Right cardiac atrium (tissue), 5 donors: ENCODE data around the gene MFN1. TPM values are rescaled to one million over a fixed set of nuclear protein-coding genes. Genes with fewer than 3 reads are reported as not detected.

Experiments used
- ATAC-seq, 2 donors: fragments of 200-7000 bp; cut with Tn5 transposase; one replicate each; pipeline versions ENCODE4 v1.8.0 to v1.9.1; 2020; ENCODE audit warnings: moderate library complexity in 2 of 2, mild to moderate bottlenecking in 1 of 2
- DNase-seq, 3 donors: peaks; one replicate each; pipeline ENCODE4 v3.0.0-alpha.2; 2020
- H3K27ac ChIP-seq: one replicate; pipeline ENCODE4 v1.5.1; 2013; ENCODE audit warnings: mild to moderate bottlenecking, low read length, control low read depth, moderate library complexity
- H3K27me3 ChIP-seq: one replicate; pipeline ENCODE4 v1.6.1; 2013; ENCODE audit not compliant: control insufficient read depth, insufficient read depth
- H3K4me1 ChIP-seq: one replicate; pipeline ENCODE4 v1.6.1; 2013; ENCODE audit warnings: low read length; ENCODE audit not compliant: control insufficient read depth, insufficient read depth
- H3K4me3 ChIP-seq: one replicate; pipeline ENCODE4 v1.5.1; 2013; ENCODE audit warnings: low read length, control low read depth
- H3K9me3 ChIP-seq: one replicate; pipeline ENCODE4 v1.6.1; 2013; ENCODE audit warnings: low read length; ENCODE audit not compliant: control insufficient read depth
- WGBS: extraction: QIAGEN DNeasy Blood & Tissue Kit; methylation state at CpG from one replicate; pipeline ENCODE4 v1.1.7; 2013; 5-methylcytosine and 5-hydroxymethylcytosine counted together
- intact Hi-C, 4 donors: fragments of 100-400 bp; cut with DNase I; formaldehyde crosslinking; loops; one replicate each; pipeline versions ENCODE4 v1.11.0 to v1.14.0; 2022 to 2023
- polyA plus RNA-seq: library from polyadenylated mRNA; stranded (reverse); fragments of 200-250 nt; gene quantifications from one replicate; pipeline ENCODE4 v1.2.3, GENCODE V29; 2013
- total RNA-seq, 4 donors: library from RNA; stranded (reverse); fragmentation: NEBNext Ultra II Directional; extraction: Animal tissue kit (Norgen Biotek cat#: 25700); gene quantifications; one replicate each; pipeline ENCODE4 v1.2.1, GENCODE V29; 2021
- donor health status: healthy with polysubstance abuse.
- donor health status: DM: no; HTN: yes; CAD: no.
- donor health status: DM: no; HTN: no; CAD: no.
- donor health status: DM: no; HTN: yes; CAD: no; lungs with severe emphysema.
- donor health status: DM: yes; HTN: yes; CAD: no.

MFN1 gene
- total and polyA plus RNA-seq, 5 donors: 20.9 to 95.5 (median 70.3) TPM

- Histone ChIP-seq H3K4me1 (peaks cover 3% of the 10 kb centered on the region), H3K27me3 (no peaks in the 10 kb centered on the region), H3K9me3 (no peaks in the 10 kb centered on the region), H3K4me3 (no peak overlapping the region), H3K27ac (no peak overlapping the region)
- ATAC-seq: no peak
- WGBS: 100% methylated on average over 2 of the region's 2 CpGs
- no peak for DNase-seq
- intact Hi-C loops: no loop called here
Measured at GRCh38 chr3:179430277-179430870, 82.9 kb downstream of the MFN1 start.

GRCh38 chr3:179432021-179432420 is 84.5 kb downstream of the MFN1 start:
- Histone ChIP-seq H3K27ac (no peak overlapping the region), H3K9me3 (no peaks in the 10 kb centered on the region), H3K4me3 (no peak overlapping the region), H3K4me1 (peaks cover 3% of the 10 kb centered on the region), H3K27me3 (no peaks in the 10 kb centered on the region)
- ATAC-seq: peak; percentile 29 to 55
- intact Hi-C loops: no loop called here
- DNase-seq: no peak
- WGBS: 50% methylated on average over 3 of the region's 3 CpGs

GRCh38 chr3:179432451-179432850 is 84.9 kb downstream of the MFN1 start:
- no peak for DNase-seq
- Histone ChIP-seq H3K4me1 (peaks cover 3% of the 10 kb centered on the region), H3K4me3 (no peak overlapping the region), H3K9me3 (no peaks in the 10 kb centered on the region), H3K27me3 (no peaks in the 10 kb centered on the region), H3K27ac (no peak overlapping the region)
- 66% methylated on average over 1 of the region's 1 CpG for WGBS
- no peak for ATAC-seq
- intact Hi-C loops: no loop called here

GRCh38 chr3:179436517-179436916 is 89.0 kb downstream of the MFN1 start:
- Histone ChIP-seq H3K4me1 (peaks cover 5% of the 10 kb centered on the region), H3K9me3 (no peaks in the 10 kb centered on the region), H3K4me3 (no peak overlapping the region), H3K27ac (no peak overlapping the region), H3K27me3 (no peaks in the 10 kb centered on the region)
- 36% methylated on average over 3 of the region's 3 CpGs for WGBS
- no peak for ATAC-seq
- no peak for DNase-seq
- intact Hi-C loops: no loop called here

GRCh38 chr3:179438841-179439240 is 91.3 kb downstream of the MFN1 start:
- no peak for ATAC-seq
- Histone ChIP-seq H3K27ac (no peak overlapping the region), H3K27me3 (no peaks in the 10 kb centered on the region), H3K9me3 (no peaks in the 10 kb centered on the region), H3K4me1 (peaks cover 7% of the 10 kb centered on the region), H3K4me3 (no peak overlapping the region)
- intact Hi-C loops: no loop called here
- DNase-seq: no peak
- 73% methylated on average over 5 of the region's 5 CpGs for WGBS

Other genes starting within 250 kb of the MFN1 start
- 10 to 100 TPM; 20.7 to 22.3 (median 21.7) TPM for gene PIK3CA, start 199.4 kb upstream of the MFN1 start, total RNA-seq
- gene PIK3CA, start 199.4 kb upstream of the MFN1 start, polyA plus RNA-seq: 4.6 TPM
- gene KCNMB3, start 96.6 kb upstream of the MFN1 start, total RNA-seq: 1 to 10 TPM; 1.1 to 1.4 (median 1.2) TPM
- 1.9 TPM for gene KCNMB3, start 96.6 kb upstream of the MFN1 start, polyA plus RNA-seq
- gene ZNF639, start 24.7 kb upstream of the MFN1 start, total RNA-seq: 10 to 100 TPM; 31.0 to 42.9 (median 34.2) TPM
- 19.0 TPM for gene ZNF639, start 24.7 kb upstream of the MFN1 start, polyA plus RNA-seq
- 10 to 100 TPM; 14.8 to 67.3 (median 17.3) TPM for gene GNB4, start 103.8 kb downstream of the MFN1 start, total RNA-seq
- gene GNB4, start 103.8 kb downstream of the MFN1 start, polyA plus RNA-seq: 10.5 TPM
- 10 to 100 TPM; 16.1 to 25.0 (median 19.7) TPM for gene ACTL6A, start 215.2 kb downstream of the MFN1 start, total RNA-seq
- 24.1 TPM for gene ACTL6A, start 215.2 kb downstream of the MFN1 start, polyA plus RNA-seq